ENCODE measurements around the gene TANGO6.
A peak's percentile ranks its signal among the peaks of the same experiment; 100 is the strongest.

Gene TANGO6

GRCh38 chr16:68884861-68885720 lies 41.8 kb downstream of the TANGO6 start:
- Mint-ChIP-seq H3K27ac (peak overlapping the region; percentile 13), H3K4me1 (no peaks in the 10 kb centered on the region), H3K27me3 (no peaks in the 10 kb centered on the region), H3K4me3 (no peak overlapping the region), H3K36me3 (peaks cover 9% of the 10 kb centered on the region), H3K9me3 (no peaks in the 10 kb centered on the region)
- DNase-seq, result no peak
- CTCF ChIA-PET, result no interaction called here

GRCh38 chr16:68887107-68887506 lies 43.8 kb downstream of the TANGO6 start:
- Mint-ChIP-seq H3K9me3 (no peaks in the 10 kb centered on the region), H3K4me3 (no peak overlapping the region), H3K4me1 (peaks cover 6% of the 10 kb centered on the region), H3K27me3 (no peaks in the 10 kb centered on the region), H3K27ac (no peak overlapping the region), H3K36me3 (peaks cover 8% of the 10 kb centered on the region)
- CTCF ChIA-PET, result no interaction called here
- DNase-seq, result no peak

GRCh38 chr16:68889508-68890150 lies 46.3 kb downstream of the TANGO6 start:
- Mint-ChIP-seq H3K36me3 (peaks cover 6% of the 10 kb centered on the region), H3K27me3 (no peaks in the 10 kb centered on the region), H3K9me3 (no peaks in the 10 kb centered on the region), H3K4me1 (peaks cover 6% of the 10 kb centered on the region), H3K4me3 (no peak overlapping the region), H3K27ac (no peak overlapping the region)
- DNase-seq, result no peak
- CTCF ChIA-PET, result no interaction called here

- no peak overlapping the region for H3K4me3 Mint-ChIP-seq
- CTCF ChIA-PET, result interaction anchor here (1.0 kb wide), 1 partner anchor 45 kb away, joined by 3 read pairs; no protein-coding TSS in a partner anchor
- H3K36me3 Mint-ChIP-seq, result peaks cover 6% of the 10 kb centered on the region
- H3K27me3 Mint-ChIP-seq, result no peaks in the 10 kb centered on the region
- H3K27ac Mint-ChIP-seq, result peak overlapping the region; percentile 60
- no peaks in the 10 kb centered on the region for H3K9me3 Mint-ChIP-seq
- peaks cover 6% of the 10 kb centered on the region for H3K4me1 Mint-ChIP-seq
- DNase-seq, result no peak
These were observed 48.9 kb downstream of the TANGO6 start for GRCh38 chr16:68892214-68892613.

- DNase-seq, result no peak
- no peaks in the 10 kb centered on the region for H3K9me3 Mint-ChIP-seq
- peaks cover 6% of the 10 kb centered on the region for H3K36me3 Mint-ChIP-seq
- H3K4me3 Mint-ChIP-seq, result no peak overlapping the region
- H3K27ac Mint-ChIP-seq, result no peak overlapping the region
- H3K27me3 Mint-ChIP-seq, result no peaks in the 10 kb centered on the region
- CTCF ChIA-PET, result interaction anchor here (1.0 kb wide), 1 partner anchor 46 kb away, joined by 3 read pairs; no protein-coding TSS in a partner anchor
- H3K4me1 Mint-ChIP-seq, result peaks cover 6% of the 10 kb centered on the region
These were observed 49.6 kb downstream of the TANGO6 start for GRCh38 chr16:68892898-68893297.

- H3K27me3 Mint-ChIP-seq, result no peaks in the 10 kb centered on the region
- CTCF ChIA-PET, result no interaction called here
- no peak overlapping the region for H3K27ac Mint-ChIP-seq
- peaks cover 6% of the 10 kb centered on the region for H3K4me1 Mint-ChIP-seq
- no peak overlapping the region for H3K4me3 Mint-ChIP-seq
- H3K36me3 Mint-ChIP-seq, result peaks cover 6% of the 10 kb centered on the region
- H3K9me3 Mint-ChIP-seq, result no peaks in the 10 kb centered on the region
- DNase-seq, result no peak
These were observed 50.7 kb downstream of the TANGO6 start for GRCh38 chr16:68893710-68894705.

- CTCF ChIA-PET, result no interaction called here
- Mint-ChIP-seq H3K36me3 (peaks cover 7% of the 10 kb centered on the region), H3K9me3 (no peaks in the 10 kb centered on the region), H3K27ac (no peak overlapping the region), H3K4me1 (peaks cover 6% of the 10 kb centered on the region), H3K4me3 (no peak overlapping the region), H3K27me3 (no peaks in the 10 kb centered on the region)
- no peak for DNase-seq
These were observed 51.4 kb downstream of the TANGO6 start for GRCh38 chr16:68894714-68895113.

- H3K27me3 Mint-ChIP-seq, result no peaks in the 10 kb centered on the region
- no peak overlapping the region for H3K27ac Mint-ChIP-seq
- CTCF ChIA-PET, result interaction anchor here (0.6 to 1.4 kb wide), 2 partner anchors 213 to 252 kb away, joined by 3 read pairs; no protein-coding TSS in a partner anchor
- no peaks in the 10 kb centered on the region for H3K4me1 Mint-ChIP-seq
- no peak overlapping the region for H3K4me3 Mint-ChIP-seq
- H3K9me3 Mint-ChIP-seq, result no peaks in the 10 kb centered on the region
- H3K36me3 Mint-ChIP-seq, result peaks cover 4% of the 10 kb centered on the region
- no peak for DNase-seq
These were observed 54.7 kb downstream of the TANGO6 start for GRCh38 chr16:68898026-68898425.

GRCh38 chr16:68900009-68900408 lies 56.7 kb downstream of the TANGO6 start:
- CTCF ChIA-PET, result no interaction called here
- Mint-ChIP-seq H3K36me3 (peaks cover 6% of the 10 kb centered on the region), H3K4me1 (no peaks in the 10 kb centered on the region)

GRCh38 chr16:68902003-68902968 lies 59.0 kb downstream of the TANGO6 start:
- H3K4me3 Mint-ChIP-seq, result no peak overlapping the region
- peaks cover 6% of the 10 kb centered on the region for H3K36me3 Mint-ChIP-seq
- no peaks in the 10 kb centered on the region for H3K27me3 Mint-ChIP-seq
- DNase-seq, result peak; percentile 37
- no peaks in the 10 kb centered on the region for H3K4me1 Mint-ChIP-seq
- H3K27ac Mint-ChIP-seq, result no peak overlapping the region
- CTCF ChIA-PET, result interaction anchor here (0.6 to 3.2 kb wide), 8 partner anchors 30 to 892 kb away, joined by 3 to 20 read pairs (median 3); partner anchors contain the start of gene HAS3
- H3K9me3 Mint-ChIP-seq, result no peaks in the 10 kb centered on the region

More at GRCh38 chr16:68900009-68900408, 56.7 kb downstream of the TANGO6 start:
- H3K9me3 Mint-ChIP-seq, result no peaks in the 10 kb centered on the region
- H3K27ac Mint-ChIP-seq, result peak overlapping the region; percentile 63
- DNase-seq, result no peak
- H3K4me3 Mint-ChIP-seq, result no peak overlapping the region
- H3K27me3 Mint-ChIP-seq, result no peaks in the 10 kb centered on the region

GRCh38 chr16:68902969-68903345 lies 59.6 kb downstream of the TANGO6 start:
- CTCF ChIA-PET, result interaction anchor here (0.8 to 3.2 kb wide), 7 partner anchors 158 to 374 kb away, joined by 3 to 20 read pairs (median 3); partner anchors contain the start of gene HAS3
- Mint-ChIP-seq H3K27me3 (no peaks in the 10 kb centered on the region), H3K36me3 (peaks cover 6% of the 10 kb centered on the region), H3K27ac (no peak overlapping the region), H3K4me1 (no peaks in the 10 kb centered on the region), H3K4me3 (no peak overlapping the region), H3K9me3 (no peaks in the 10 kb centered on the region)
- DNase-seq, result no peak

- Mint-ChIP-seq H3K4me1 (no peaks in the 10 kb centered on the region), H3K27me3 (no peaks in the 10 kb centered on the region), H3K36me3 (peaks cover 15% of the 10 kb centered on the region), H3K4me3 (no peak overlapping the region), H3K27ac (no peak overlapping the region), H3K9me3 (no peaks in the 10 kb centered on the region)
- DNase-seq, result no peak
- CTCF ChIA-PET, result interaction anchor here (0.7 kb wide), 1 partner anchor 205 kb away, joined by 5 read pairs; no protein-coding TSS in a partner anchor
These were observed 64.0 kb downstream of the TANGO6 start for GRCh38 chr16:68907297-68907696.

- Mint-ChIP-seq H3K27ac (no peak overlapping the region), H3K36me3 (peaks cover 14% of the 10 kb centered on the region), H3K4me3 (no peak overlapping the region), H3K27me3 (no peaks in the 10 kb centered on the region), H3K4me1 (no peaks in the 10 kb centered on the region), H3K9me3 (no peaks in the 10 kb centered on the region)
- CTCF ChIA-PET, result no interaction called here
- DNase-seq, result no peak
These were observed 64.5 kb downstream of the TANGO6 start for GRCh38 chr16:68907781-68908181.

All from activated naive CD4-positive, alpha-beta T cell treated with anti-CD3 and anti-CD28 coated beads, Interleukin-2, amount 10 ng/mL, durations not matched to agents 7 days and 5 days (primary cell).